Measurements from ENCODE around the gene TMA7.
"Not testable (repeated sequence)": the region's sequence is repeated elsewhere in the genome, so short reads cannot be mapped to it uniquely, and the experiment has no call there.

DNA sequence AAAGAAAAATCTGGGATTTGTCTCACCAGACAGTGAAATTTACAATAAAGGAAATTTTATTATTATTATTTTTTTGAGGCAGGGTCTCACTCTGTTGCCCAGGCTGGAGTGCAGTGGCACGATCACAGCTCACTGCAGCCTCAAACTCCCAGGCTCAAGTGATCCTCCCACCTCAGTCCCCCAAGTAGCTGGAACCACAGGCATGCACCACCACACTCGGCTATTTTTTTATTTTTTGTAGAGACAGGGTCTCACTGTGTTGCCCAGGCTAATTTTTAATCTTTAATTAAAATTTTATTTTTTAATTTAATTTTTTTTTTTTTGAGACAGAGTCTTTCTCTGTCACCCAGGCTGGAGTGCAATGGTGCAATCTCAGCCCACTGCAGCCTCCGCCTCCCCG lies 34.0 kb downstream of the TMA7 start:
- TF ChIP-seq, protein P1, sequence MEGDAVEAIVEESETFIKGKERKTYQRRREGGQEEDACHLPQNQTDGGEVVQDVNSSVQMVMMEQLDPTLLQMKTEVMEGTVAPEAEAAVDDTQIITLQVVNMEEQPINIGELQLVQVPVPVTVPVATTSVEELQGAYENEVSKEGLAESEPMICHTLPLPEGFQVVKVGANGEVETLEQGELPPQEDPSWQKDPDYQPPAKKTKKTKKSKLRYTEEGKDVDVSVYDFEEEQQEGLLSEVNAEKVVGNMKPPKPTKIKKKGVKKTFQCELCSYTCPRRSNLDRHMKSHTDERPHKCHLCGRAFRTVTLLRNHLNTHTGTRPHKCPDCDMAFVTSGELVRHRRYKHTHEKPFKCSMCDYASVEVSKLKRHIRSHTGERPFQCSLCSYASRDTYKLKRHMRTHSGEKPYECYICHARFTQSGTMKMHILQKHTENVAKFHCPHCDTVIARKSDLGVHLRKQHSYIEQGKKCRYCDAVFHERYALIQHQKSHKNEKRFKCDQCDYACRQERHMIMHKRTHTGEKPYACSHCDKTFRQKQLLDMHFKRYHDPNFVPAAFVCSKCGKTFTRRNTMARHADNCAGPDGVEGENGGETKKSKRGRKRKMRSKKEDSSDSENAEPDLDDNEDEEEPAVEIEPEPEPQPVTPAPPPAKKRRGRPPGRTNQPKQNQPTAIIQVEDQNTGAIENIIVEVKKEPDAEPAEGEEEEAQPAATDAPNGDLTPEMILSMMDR (IDR thresholded peaks at IDR 0.05; ENCODE audit: low read depth, low read length, missing input control): not testable (repeated sequence)
- TF ChIP-seq, protein P2, sequence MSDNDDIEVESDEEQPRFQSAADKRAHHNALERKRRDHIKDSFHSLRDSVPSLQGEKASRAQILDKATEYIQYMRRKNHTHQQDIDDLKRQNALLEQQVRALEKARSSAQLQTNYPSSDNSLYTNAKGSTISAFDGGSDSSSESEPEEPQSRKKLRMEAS (IDR thresholded peaks at IDR 0.05): not testable (repeated sequence)
- not testable (repeated sequence) for TF ChIP-seq RAD21 (IDR thresholded peaks at IDR 0.05)
- TF ChIP-seq, protein P3, sequence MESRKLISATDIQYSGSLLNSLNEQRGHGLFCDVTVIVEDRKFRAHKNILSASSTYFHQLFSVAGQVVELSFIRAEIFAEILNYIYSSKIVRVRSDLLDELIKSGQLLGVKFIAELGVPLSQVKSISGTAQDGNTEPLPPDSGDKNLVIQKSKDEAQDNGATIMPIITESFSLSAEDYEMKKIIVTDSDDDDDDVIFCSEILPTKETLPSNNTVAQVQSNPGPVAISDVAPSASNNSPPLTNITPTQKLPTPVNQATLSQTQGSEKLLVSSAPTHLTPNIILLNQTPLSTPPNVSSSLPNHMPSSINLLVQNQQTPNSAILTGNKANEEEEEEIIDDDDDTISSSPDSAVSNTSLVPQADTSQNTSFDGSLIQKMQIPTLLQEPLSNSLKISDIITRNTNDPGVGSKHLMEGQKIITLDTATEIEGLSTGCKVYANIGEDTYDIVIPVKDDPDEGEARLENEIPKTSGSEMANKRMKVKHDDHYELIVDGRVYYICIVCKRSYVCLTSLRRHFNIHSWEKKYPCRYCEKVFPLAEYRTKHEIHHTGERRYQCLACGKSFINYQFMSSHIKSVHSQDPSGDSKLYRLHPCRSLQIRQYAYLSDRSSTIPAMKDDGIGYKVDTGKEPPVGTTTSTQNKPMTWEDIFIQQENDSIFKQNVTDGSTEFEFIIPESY (IDR thresholded peaks at IDR 0.05): not testable (repeated sequence)

All from liver (tissue), 3 donors.